H9 (cell line): ENCODE measurements around the gene SLC12A2. TPM values are rescaled to one million over a fixed set of nuclear protein-coding genes. Genes with fewer than 3 reads are reported as not detected.

Experiments
- DNase-seq: peaks from one replicate; pipeline ENCODE4 v3.0.0-alpha.2; 2017
- H2AFZ ChIP-seq: one replicate; pipeline ENCODE4 v1.6.1; 2013; ENCODE audit warnings: mild to moderate bottlenecking, low read length, control low read depth, moderate library complexity
- H2AK5ac ChIP-seq: 2 replicates; pipeline ENCODE4 v1.6.1; 2013; ENCODE audit warnings: low read length, control low read depth, mixed read lengths; ENCODE audit not compliant: insufficient read length
- H2BK120ac ChIP-seq: one replicate; pipeline ENCODE4 v1.6.1; 2013; ENCODE audit warnings: low read depth, mild to moderate bottlenecking, low read length, control low read depth, inconsistent platforms; ENCODE audit not compliant: poor library complexity, severe bottlenecking
- H2BK12ac ChIP-seq: 2 replicates; pipeline ENCODE4 v1.6.1; 2013; ENCODE audit warnings: low read length, control low read depth, mixed read lengths, low read depth; ENCODE audit not compliant: insufficient read length
- H2BK15ac ChIP-seq: 2 replicates; pipeline ENCODE4 v1.6.1; 2013; ENCODE audit warnings: low read depth, low read length, control low read depth
- H2BK20ac ChIP-seq: one replicate; pipeline ENCODE4 v1.6.1; 2013; ENCODE audit warnings: low read depth, mild to moderate bottlenecking, low read length, control low read depth, inconsistent platforms; ENCODE audit not compliant: poor library complexity, severe bottlenecking
- H2BK5ac ChIP-seq: 2 replicates; pipeline ENCODE4 v1.6.1; 2013; ENCODE audit warnings: low read length, control low read depth, mixed read lengths; ENCODE audit not compliant: insufficient read length
- H3K14ac ChIP-seq: 2 replicates; pipeline ENCODE4 v1.6.1; 2013; ENCODE audit warnings: low read length, control low read depth; ENCODE audit not compliant: insufficient read depth
- H3K18ac ChIP-seq: 2 replicates; pipeline ENCODE4 v1.6.1; 2013; ENCODE audit warnings: low read depth, mild to moderate bottlenecking, mixed read lengths, low read length, control low read depth; ENCODE audit not compliant: insufficient read length
- H3K23ac ChIP-seq: 2 replicates; pipeline ENCODE4 v1.6.1; 2013; ENCODE audit warnings: low read length, control low read depth, mixed read lengths, low read depth; ENCODE audit not compliant: insufficient read length
- H3K23me2 ChIP-seq: 2 replicates; pipeline ENCODE4 v1.6.1; 2013; ENCODE audit warnings: low read depth, mild to moderate bottlenecking, mixed read lengths, low read length, control low read depth; ENCODE audit not compliant: insufficient read length, poor library complexity, severe bottlenecking
- H3K27ac ChIP-seq: 2 replicates; pipeline ENCODE4 v1.5.1; 2013; ENCODE audit warnings: low read length, control low read depth, mixed read lengths, low read depth; ENCODE audit not compliant: insufficient read length
- H3K27me3 ChIP-seq: 2 replicates; pipeline ENCODE4 v1.6.1; 2013; ENCODE audit warnings: low read length, control low read depth, inconsistent platforms; ENCODE audit not compliant: insufficient read depth
- H3K4ac ChIP-seq: 2 replicates; pipeline ENCODE4 v1.6.1; 2013; ENCODE audit warnings: low read depth, mild to moderate bottlenecking, control low read depth, inconsistent platforms, low read length, moderate library complexity
- H3K4me1 ChIP-seq: 2 replicates; pipeline ENCODE4 v1.6.1; 2013; ENCODE audit warnings: low read length, control low read depth, inconsistent platforms; ENCODE audit not compliant: insufficient read depth
- H3K4me2 ChIP-seq: 2 replicates; pipeline ENCODE4 v1.6.1; 2013; ENCODE audit warnings: low read length, control low read depth, mixed read lengths; ENCODE audit not compliant: insufficient read length, insufficient read depth
- H3K56ac ChIP-seq: 2 replicates; pipeline ENCODE4 v1.6.1; 2013; ENCODE audit warnings: low read depth, mild to moderate bottlenecking, mixed read lengths, low read length, control low read depth; ENCODE audit not compliant: insufficient read length
- H3K79me1 ChIP-seq: 2 replicates; pipeline ENCODE4 v1.6.1; 2013; ENCODE audit warnings: low read depth, mild to moderate bottlenecking, moderate library complexity, low read length, control low read depth, inconsistent platforms; ENCODE audit not compliant: insufficient read depth, poor library complexity, severe bottlenecking
- H3K79me2 ChIP-seq: 2 replicates; pipeline ENCODE4 v1.6.1; 2013; ENCODE audit warnings: low read length, control low read depth, inconsistent platforms; ENCODE audit not compliant: insufficient read depth
- H3K9ac ChIP-seq: 2 replicates; pipeline ENCODE4 v1.6.1; 2013; ENCODE audit warnings: low read length, control low read depth, mixed read lengths; ENCODE audit not compliant: insufficient read length; ENCODE audit errors: extremely low read depth
- H3K9me3 ChIP-seq: one replicate; pipeline ENCODE4 v1.6.1; 2013; ENCODE audit warnings: low read depth, low read length, inconsistent platforms; ENCODE audit not compliant: control insufficient read depth
- H3T11ph ChIP-seq: one replicate; pipeline ENCODE4 v1.6.1; 2013; ENCODE audit warnings: mild to moderate bottlenecking, low read length, control low read depth, inconsistent platforms
- H4K20me1 ChIP-seq: one replicate; pipeline ENCODE4 v1.6.1; 2013; ENCODE audit not compliant: control insufficient read depth, insufficient read length, insufficient read depth
- H4K5ac ChIP-seq: 2 replicates; pipeline ENCODE4 v1.6.1; 2013; ENCODE audit warnings: low read depth, mild to moderate bottlenecking, mixed read lengths, low read length, control low read depth; ENCODE audit not compliant: insufficient read length
- H4K8ac ChIP-seq: replicated peaks from 2 replicates; pipeline ENCODE4 v1.6.1; 2013; ENCODE audit warnings: low read length, control low read depth, mixed read lengths, low read depth; ENCODE audit not compliant: insufficient read length
- H4K91ac ChIP-seq: 2 replicates; pipeline ENCODE4 v1.6.1; 2013; ENCODE audit warnings: low read depth, mild to moderate bottlenecking, moderate library complexity, mixed read lengths, low read length, control low read depth; ENCODE audit not compliant: insufficient read length
- H3K27ac Mint-ChIP-seq, 3 experiments: 2 replicates in 2 of 3; 3 replicates in 1 of 3; pipeline ENCODE4 v1.8.0; 2020 to 2021; ENCODE audit warnings: mixed read lengths in 3 of 3, mild to moderate bottlenecking in 1 of 3, moderate library complexity in 1 of 3
- H3K27me3 Mint-ChIP-seq: 2 replicates; pipeline ENCODE4 v1.8.0; 2021; ENCODE audit warnings: low read depth, mild to moderate bottlenecking, moderate library complexity, mixed read lengths
- H3K36me3 Mint-ChIP-seq, 3 experiments: 2 replicates in 2 of 3; 3 replicates in 1 of 3; pipeline ENCODE4 v1.8.0; 2020 to 2021; ENCODE audit warnings: low read depth in 3 of 3, mixed read lengths in 3 of 3; ENCODE audit not compliant: insufficient read depth in 1 of 3
- H3K4me1 Mint-ChIP-seq, 2 experiments: 2 replicates each; pipeline ENCODE4 v1.8.0; 2020; ENCODE audit warnings: mixed read lengths in 2 of 2
- H3K4me3 Mint-ChIP-seq, 2 experiments: 2 replicates in 1 of 2; 3 replicates in 1 of 2; pipeline ENCODE4 v1.8.0; 2020 to 2021; ENCODE audit warnings: mild to moderate bottlenecking in 2 of 2, mixed read lengths in 2 of 2, moderate library complexity in 1 of 2
- H3K9me3 Mint-ChIP-seq, 2 experiments: 2 replicates in 1 of 2; 3 replicates in 1 of 2; pipeline ENCODE4 v1.8.0; 2020; ENCODE audit warnings: mild to moderate bottlenecking in 2 of 2, mixed read lengths in 2 of 2, moderate library complexity in 1 of 2
- CTCF ChIP-seq: fragments of 200-600 bp; sonication (generic); conservative IDR thresholded peaks from 3 replicates; pipeline ENCODE4 v1.8.0; 2021; ENCODE audit warnings: antibody characterized with exemption, mild to moderate bottlenecking
- WGBS: extraction: QIAGEN DNeasy Blood & Tissue Kit; methylation state at CpG from one replicate; pipeline ENCODE4 v1.1.7; 2013; ENCODE audit warnings: missing lambda C conversion rate, low lambda C conversion rate, mixed read lengths; ENCODE audit not compliant: insufficient read length; ENCODE audit errors: extremely low coverage; 5-methylcytosine and 5-hydroxymethylcytosine counted together
- total RNA-seq: library from RNA; stranded (reverse); gene quantifications from 2 replicates; pipeline ENCODE4 v1.2.1, GENCODE V29; 2021

The SLC12A2 gene
- total RNA-seq, 1 experiment from 2014 or later, result 17.9 TPM

GRCh38 chr5:128092144-128092543, 8.6 kb downstream of the SLC12A2 start:
- Histone ChIP-seq H2AK5ac (no peak overlapping the region), H3K27me3 (no peaks in the 10 kb centered on the region), H3K4ac (no peak overlapping the region), H2BK120ac (no peak overlapping the region), H3K9ac (no peak overlapping the region), H3T11ph (no peak overlapping the region), H3K18ac (no peak overlapping the region), H3K79me1 (no peaks in the 10 kb centered on the region), H4K20me1 (no peaks in the 10 kb centered on the region), H3K9me3 (no peaks in the 10 kb centered on the region), H3K4me2 (no peak overlapping the region), H4K91ac (no peak overlapping the region), H4K5ac (no peak overlapping the region), H2AFZ (no peak overlapping the region), H3K4me1 (no peaks in the 10 kb centered on the region), H3K27ac (no peak overlapping the region), H3K56ac (no peak overlapping the region), H3K79me2 (no peaks in the 10 kb centered on the region), H3K23me2 (no peaks in the 10 kb centered on the region), H4K8ac (no peak overlapping the region), H2BK12ac (no peak overlapping the region), H3K23ac (no peak overlapping the region), H2BK15ac (no peak overlapping the region), H2BK20ac (no peak overlapping the region), H3K14ac (no peak overlapping the region), H2BK5ac (no peak overlapping the region)
- no CpG with 5 or more reads among the region's 4 CpGs for WGBS
- H3K9me3 Mint-ChIP-seq, result peaks cover 4 to 7% of the 10 kb centered on the region in 2 experiments; a peak in 4 of 5 replicates
- DNase-seq, result no peak
- no peaks in the 10 kb centered on the region for H3K27me3 Mint-ChIP-seq
- peaks cover 9 to 14% of the 10 kb centered on the region in 2 experiments for H3K4me1 Mint-ChIP-seq
- H3K36me3 Mint-ChIP-seq, result peaks cover 4 to 8% (median 7%) of the 10 kb centered on the region in 3 experiments; a peak in 4 of 7 replicates
- peak; percentile 22; the same call in 1 of the 3 replicates for TF ChIP-seq CTCF
- no peak overlapping the region for H3K4me3 Mint-ChIP-seq
- no peak overlapping the region for H3K27ac Mint-ChIP-seq
